HG03571 (cell line): ENCODE measurements around the gene HEXD.
"Not testable (repeated sequence)": the region's sequence is repeated elsewhere in the genome, so short reads cannot be mapped to it uniquely, and the experiment has no call there.

ENCODE experiments used
- ATAC-seq: cut with Tn5 transposase; IDR thresholded peaks from one replicate; pipeline ENCODE4 v1.9.1; 2021; ENCODE audit not compliant: unreplicated experiment

The HEXD gene

DNA sequence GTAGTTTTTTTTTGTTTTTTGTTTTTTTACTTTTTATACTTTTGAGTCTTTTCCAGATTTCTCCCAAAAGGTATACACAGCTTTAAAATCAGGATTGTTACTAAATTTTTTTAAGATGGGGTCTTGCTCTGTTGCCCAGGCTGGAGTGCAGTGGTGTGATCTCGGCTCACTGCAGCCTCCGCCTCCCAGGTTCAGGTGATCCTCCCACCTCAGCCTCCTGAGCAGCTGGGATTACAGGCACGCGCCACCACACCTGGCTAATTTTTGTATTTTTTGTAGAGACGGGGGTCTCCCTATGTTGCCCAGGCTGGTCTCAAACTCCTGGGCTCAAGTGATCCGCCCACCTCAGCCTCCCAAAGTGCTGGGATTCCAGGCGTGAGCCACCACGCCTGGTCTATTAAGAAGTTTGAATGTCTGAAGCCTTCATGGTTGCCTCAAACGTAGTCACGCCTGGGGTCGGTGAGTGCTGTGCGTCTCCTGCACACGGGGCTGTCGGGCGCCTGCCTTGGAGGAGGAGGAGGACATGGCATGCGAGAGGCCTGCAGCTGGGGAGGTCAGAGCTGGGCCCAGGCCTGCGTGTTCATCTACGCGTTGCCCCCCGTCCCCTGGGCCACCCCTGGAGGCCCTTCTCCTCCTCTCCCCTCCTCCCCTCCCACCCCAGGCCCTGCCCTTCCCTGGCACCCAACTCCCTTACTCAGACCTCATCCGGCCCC, 35.8 kb upstream of the HEXD start:
- ATAC-seq = not testable (repeated sequence)

- ATAC-seq = no peak
Measured at GRCh38 chr17:82382933-82383255, 35.3 kb upstream of the HEXD start.

DNA sequence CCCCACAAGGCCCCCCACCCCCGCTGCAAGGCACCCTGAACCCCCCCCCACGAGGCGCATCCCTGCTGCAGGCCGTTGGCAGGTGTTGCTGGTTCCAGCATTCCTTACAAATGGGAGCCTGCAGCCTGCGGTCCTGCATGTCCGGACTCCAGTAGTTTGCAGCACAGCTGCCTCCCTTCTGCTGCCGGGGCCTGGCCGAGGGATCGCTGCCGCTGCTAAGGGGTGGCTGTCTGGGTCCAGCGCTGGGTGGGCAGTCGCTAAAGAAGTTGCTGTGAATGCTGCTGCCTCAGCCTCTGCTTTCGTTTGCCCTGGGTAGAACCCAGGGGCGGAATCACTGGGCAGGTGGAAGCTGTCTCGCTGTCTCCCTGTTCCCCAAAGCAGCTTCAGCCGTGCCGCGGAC, 34.7 kb upstream of the HEXD start:
- ATAC-seq = no peak

DNA sequence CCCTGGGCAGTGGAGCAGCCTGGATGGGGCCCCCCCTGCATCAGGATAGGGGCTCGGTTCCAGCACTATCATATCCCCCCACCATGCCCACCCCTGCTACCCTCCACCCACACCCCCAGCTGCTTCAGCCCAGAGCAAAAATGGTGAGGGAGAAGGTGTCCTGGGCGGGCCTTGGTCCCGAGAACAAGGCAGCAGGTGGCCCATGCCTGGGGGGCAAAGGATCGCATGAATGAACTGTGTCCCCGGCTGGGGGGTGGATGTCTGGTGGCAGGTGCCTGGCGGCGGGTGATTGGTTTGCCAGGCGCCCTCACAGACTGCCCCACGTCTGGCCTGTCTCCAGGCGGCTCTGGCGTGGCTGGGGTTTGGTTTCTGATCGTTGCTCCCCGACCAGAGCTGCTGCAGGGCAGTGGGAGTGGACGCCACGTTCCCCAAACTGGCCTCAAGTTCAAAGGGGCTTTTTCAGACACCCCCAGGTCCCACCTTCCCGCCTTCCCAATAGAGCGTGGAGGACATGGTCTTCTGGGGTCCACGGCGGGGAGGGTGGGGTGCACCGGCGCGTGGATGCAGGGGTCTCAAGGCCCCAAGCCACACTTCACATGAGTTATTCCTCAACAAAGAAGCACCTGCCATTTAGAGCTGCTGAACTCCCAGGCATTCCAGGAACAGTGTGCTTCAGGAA, 34.0 kb upstream of the HEXD start:
- ATAC-seq = no peak

- ATAC-seq = no peak
Measured at GRCh38 chr17:82384730-82385481, 33.2 kb upstream of the HEXD start.

DNA sequence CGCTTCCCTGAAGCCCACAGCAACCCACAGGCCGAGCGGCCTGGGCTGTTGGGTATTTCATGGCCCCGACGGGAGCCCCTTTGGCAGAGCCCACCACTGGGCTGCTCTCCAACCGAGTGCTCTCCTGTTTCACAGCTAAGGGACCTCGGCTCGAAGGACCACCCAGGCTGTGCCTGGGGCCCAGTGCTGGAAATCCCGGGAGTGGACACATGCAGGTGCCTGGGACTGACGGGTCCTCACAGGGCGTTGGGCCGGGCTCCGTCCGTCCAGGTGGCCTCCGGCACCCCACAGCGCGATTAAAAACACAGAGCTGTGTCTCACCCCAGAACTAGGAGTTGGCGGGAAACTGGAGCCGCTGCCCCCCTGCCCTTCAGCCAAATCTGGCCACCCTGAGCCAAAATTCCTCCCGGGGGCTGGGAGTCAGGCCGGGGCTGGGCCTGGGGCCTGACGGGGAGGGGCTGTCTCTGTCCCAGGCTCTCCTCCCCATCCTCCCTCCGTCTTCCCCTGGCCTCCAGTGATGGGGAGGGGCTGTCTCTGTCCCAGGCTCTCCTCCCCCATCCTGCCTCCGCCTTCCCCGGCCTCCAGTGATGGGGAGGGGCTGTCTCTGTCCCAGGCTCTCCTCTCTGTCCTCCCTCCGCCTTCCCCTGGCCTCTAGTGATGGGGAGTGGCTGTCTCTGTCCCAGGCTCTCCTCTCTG, 32.4 kb upstream of the HEXD start:
- no peak for ATAC-seq

DNA sequence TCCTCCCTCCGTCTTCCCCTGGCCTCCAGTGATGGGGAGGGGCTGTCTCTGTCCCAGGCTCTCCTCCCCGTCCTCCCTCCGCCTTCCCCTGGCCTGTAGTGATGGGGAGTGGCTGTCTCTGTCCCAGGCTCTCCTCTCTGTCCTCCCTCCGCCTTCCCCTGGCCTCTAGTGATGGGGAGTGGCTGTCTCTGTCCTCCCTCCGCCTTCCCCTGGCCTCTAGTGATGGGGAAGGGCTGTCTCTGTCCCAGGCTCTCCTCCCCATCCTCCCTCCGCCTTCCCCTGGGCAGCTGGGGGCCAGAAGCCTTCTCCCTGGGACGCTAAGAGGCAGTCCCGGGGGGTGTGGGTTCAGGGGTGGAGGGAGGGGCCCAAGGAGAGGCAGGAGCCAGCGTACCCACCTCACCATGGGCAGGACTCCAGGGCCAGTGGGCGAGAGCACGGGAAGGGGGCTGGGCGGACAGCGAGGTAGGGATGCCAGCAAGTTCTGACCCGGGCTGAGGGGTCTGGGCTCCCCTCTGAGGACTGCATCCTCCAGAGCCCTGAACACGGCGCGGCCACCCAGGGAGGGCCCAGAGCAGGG, 31.8 kb upstream of the HEXD start:
- no peak for ATAC-seq

DNA sequence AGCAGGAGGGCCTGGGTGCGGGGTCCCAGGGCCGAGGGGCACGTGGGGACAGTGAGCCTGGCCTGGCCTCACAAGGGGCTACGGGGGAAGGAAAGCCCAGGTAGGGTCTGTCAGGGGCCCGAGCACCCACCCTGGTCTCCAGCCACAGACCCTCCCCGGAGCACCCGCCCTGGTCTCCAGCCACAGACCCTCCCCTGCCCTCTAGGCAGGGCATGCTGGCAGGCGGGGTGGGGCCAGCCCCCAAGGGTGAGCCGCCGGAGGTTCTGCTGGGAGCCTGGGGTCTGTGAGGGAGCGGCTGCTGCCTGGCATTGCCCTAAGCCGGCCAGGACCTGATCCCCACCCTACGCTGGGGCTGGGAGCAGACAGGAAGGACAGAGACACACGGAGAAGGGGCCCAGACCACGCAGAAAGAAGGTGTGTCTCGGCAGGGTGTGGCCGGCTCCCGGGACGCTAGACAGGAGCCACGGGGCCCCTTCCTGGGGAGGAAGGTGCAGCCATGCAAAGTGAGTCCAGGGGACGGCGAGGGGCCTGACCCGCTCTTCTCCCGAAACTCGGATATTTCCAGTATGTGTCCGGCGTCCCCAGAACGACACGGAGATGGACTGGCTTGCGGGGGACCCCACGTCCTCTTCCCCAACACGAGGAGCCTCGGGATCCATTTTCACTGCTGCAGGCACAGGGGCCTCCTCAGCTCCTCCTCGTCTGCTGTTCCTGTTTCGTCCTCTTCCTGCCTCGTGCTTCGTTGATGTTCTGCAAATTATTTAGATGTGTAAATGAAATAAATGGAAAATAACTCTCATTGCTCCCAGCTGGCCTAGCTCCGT, 31.1 kb upstream of the HEXD start:
- no peak for ATAC-seq

- no peak for ATAC-seq
Measured at GRCh38 chr17:82387705-82388106, 30.4 kb upstream of the HEXD start.

- ATAC-seq = no peak
Measured at GRCh38 chr17:82388223-82388921, 29.8 kb upstream of the HEXD start.

DNA sequence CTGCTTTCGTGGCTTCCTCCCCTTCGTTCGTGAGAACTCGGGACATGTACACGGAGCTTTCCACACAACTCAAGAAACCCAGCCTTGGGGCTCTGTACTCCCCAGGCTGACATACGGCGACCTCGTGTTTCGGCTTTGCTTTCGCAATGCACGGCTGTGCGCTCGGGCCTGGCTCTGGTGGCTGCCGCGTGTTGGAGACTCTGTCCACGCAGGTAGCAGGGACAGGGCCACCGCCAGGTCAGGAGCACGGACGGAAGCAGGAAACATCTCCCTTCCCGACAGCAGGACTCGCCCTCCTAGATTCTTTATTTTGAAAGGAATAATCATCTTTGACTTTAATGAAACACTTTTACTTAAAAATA, 29.2 kb upstream of the HEXD start:
- no peak for ATAC-seq

- no peak for ATAC-seq
Measured at GRCh38 chr17:82389379-82389778, 28.8 kb upstream of the HEXD start.

- no peak for ATAC-seq
Measured at GRCh38 chr17:82390015-82390859, 27.9 kb upstream of the HEXD start.

DNA sequence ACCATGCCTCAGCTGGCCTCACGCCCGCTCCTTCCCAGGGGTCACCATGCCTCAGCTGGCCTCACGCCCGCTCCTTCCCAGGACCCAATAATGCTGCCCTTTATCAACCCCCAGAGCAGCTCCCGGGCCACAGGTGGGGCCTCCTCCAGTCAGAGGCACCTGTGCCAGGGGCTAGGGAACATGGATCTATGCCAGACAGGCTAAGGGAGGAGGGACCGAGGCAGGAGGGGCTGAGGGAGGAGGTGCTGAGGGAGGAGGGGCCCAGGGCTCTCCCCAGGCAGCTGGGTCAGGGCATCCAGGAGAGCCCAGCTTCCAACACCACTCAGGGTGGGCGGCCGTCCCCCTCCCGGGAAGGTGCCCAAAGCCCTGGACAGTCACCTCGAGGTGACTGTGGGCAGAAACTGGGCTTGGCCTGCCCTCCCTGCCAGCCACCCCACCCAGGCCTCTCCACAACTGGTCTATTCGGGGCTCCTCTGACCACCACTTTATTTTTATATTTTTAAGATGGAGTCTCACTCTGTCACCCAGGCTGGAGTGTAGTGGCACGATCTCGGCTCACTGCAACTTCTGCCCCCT, 27.2 kb upstream of the HEXD start:
- no peak for ATAC-seq

- no peak for ATAC-seq
Measured at GRCh38 chr17:82391496-82392066, 26.6 kb upstream of the HEXD start.

DNA sequence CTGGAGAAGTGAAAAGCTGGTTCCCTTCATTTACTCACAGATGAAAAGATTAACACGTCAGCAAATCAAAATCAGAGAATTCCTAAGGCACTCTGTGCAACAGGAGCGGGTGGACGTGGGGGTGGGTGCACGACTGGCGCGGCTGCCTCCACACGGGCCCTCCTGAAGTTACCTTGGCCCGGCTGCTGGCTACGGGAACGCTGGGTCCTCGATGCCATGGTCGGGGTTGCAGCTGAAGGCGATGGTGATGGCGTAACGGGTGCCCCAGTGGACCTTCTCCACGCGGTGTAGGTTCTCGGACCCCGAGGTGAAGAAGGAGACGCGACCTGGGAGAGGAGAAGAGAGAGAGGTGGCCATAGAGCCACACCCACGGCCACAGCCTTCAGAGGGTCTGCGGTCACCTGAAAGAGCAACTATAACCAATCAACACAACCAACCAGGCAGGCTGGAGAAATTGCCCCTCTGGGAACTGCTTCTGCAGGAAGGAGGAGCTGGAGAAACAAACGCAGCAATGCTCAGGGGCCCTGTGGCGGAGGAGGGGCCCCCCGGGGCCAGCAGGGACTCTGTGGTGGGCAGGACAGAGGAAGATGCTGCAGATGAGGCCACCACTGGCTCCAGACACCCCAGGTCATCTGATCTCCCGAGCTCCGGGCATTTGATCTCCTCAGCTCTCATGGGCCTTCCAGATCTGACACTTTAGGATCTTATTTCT, 25.8 kb upstream of the HEXD start:
- ATAC-seq = no peak

DNA sequence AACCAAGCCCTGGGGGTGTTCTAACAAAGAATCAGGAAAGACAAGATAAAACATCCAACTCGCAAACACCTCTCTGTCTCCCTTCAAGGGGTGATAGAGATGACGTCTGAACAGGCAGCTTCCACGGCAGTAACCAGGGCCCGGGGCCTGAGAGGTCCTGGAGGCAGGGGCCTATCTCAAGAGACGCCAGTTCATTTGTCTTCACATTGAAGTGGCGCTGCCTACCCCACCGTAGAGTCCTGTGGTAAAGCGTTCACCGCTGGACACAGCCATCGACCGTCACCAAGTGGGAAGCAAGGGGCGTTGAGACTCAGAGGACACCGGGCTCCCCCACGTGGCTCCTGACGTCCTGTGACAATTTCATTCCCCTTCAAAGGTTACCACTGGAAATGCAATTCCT, 25.2 kb upstream of the HEXD start:
- no peak for ATAC-seq

- ATAC-seq = no peak
Measured at GRCh38 chr17:82394278-82394677, 23.9 kb upstream of the HEXD start.
